H9 (cell line): ENCODE data around the gene INSR. TPM values are rescaled to one million over a fixed set of nuclear protein-coding genes. Genes with fewer than 3 reads are reported as not detected.

ENCODE experiments used
- DNase-seq: peaks from one replicate; pipeline ENCODE4 v3.0.0-alpha.2; 2017
- H2AFZ ChIP-seq: one replicate; pipeline ENCODE4 v1.6.1; 2013; ENCODE audit warnings: mild to moderate bottlenecking, low read length, control low read depth, moderate library complexity
- H2AK5ac ChIP-seq: 2 replicates; pipeline ENCODE4 v1.6.1; 2013; ENCODE audit warnings: low read length, control low read depth, mixed read lengths; ENCODE audit not compliant: insufficient read length
- H2BK120ac ChIP-seq: one replicate; pipeline ENCODE4 v1.6.1; 2013; ENCODE audit warnings: low read depth, mild to moderate bottlenecking, low read length, control low read depth, inconsistent platforms; ENCODE audit not compliant: poor library complexity, severe bottlenecking
- H2BK12ac ChIP-seq: 2 replicates; pipeline ENCODE4 v1.6.1; 2013; ENCODE audit warnings: low read length, control low read depth, mixed read lengths, low read depth; ENCODE audit not compliant: insufficient read length
- H2BK15ac ChIP-seq: 2 replicates; pipeline ENCODE4 v1.6.1; 2013; ENCODE audit warnings: low read depth, low read length, control low read depth
- H2BK20ac ChIP-seq: one replicate; pipeline ENCODE4 v1.6.1; 2013; ENCODE audit warnings: low read depth, mild to moderate bottlenecking, low read length, control low read depth, inconsistent platforms; ENCODE audit not compliant: poor library complexity, severe bottlenecking
- H2BK5ac ChIP-seq: 2 replicates; pipeline ENCODE4 v1.6.1; 2013; ENCODE audit warnings: low read length, control low read depth, mixed read lengths; ENCODE audit not compliant: insufficient read length
- H3K14ac ChIP-seq: 2 replicates; pipeline ENCODE4 v1.6.1; 2013; ENCODE audit warnings: low read length, control low read depth; ENCODE audit not compliant: insufficient read depth
- H3K18ac ChIP-seq: 2 replicates; pipeline ENCODE4 v1.6.1; 2013; ENCODE audit warnings: low read depth, mild to moderate bottlenecking, mixed read lengths, low read length, control low read depth; ENCODE audit not compliant: insufficient read length
- H3K23ac ChIP-seq: 2 replicates; pipeline ENCODE4 v1.6.1; 2013; ENCODE audit warnings: low read length, control low read depth, mixed read lengths, low read depth; ENCODE audit not compliant: insufficient read length
- H3K23me2 ChIP-seq: 2 replicates; pipeline ENCODE4 v1.6.1; 2013; ENCODE audit warnings: low read depth, mild to moderate bottlenecking, mixed read lengths, low read length, control low read depth; ENCODE audit not compliant: insufficient read length, poor library complexity, severe bottlenecking
- H3K27ac ChIP-seq: 2 replicates; pipeline ENCODE4 v1.5.1; 2013; ENCODE audit warnings: low read length, control low read depth, mixed read lengths, low read depth; ENCODE audit not compliant: insufficient read length
- H3K27me3 ChIP-seq: 2 replicates; pipeline ENCODE4 v1.6.1; 2013; ENCODE audit warnings: low read length, control low read depth, inconsistent platforms; ENCODE audit not compliant: insufficient read depth
- H3K4ac ChIP-seq: 2 replicates; pipeline ENCODE4 v1.6.1; 2013; ENCODE audit warnings: low read depth, mild to moderate bottlenecking, control low read depth, inconsistent platforms, low read length, moderate library complexity
- H3K4me1 ChIP-seq: 2 replicates; pipeline ENCODE4 v1.6.1; 2013; ENCODE audit warnings: low read length, control low read depth, inconsistent platforms; ENCODE audit not compliant: insufficient read depth
- H3K4me2 ChIP-seq: 2 replicates; pipeline ENCODE4 v1.6.1; 2013; ENCODE audit warnings: low read length, control low read depth, mixed read lengths; ENCODE audit not compliant: insufficient read length, insufficient read depth
- H3K56ac ChIP-seq: 2 replicates; pipeline ENCODE4 v1.6.1; 2013; ENCODE audit warnings: low read depth, mild to moderate bottlenecking, mixed read lengths, low read length, control low read depth; ENCODE audit not compliant: insufficient read length
- H3K79me1 ChIP-seq: 2 replicates; pipeline ENCODE4 v1.6.1; 2013; ENCODE audit warnings: low read depth, mild to moderate bottlenecking, moderate library complexity, low read length, control low read depth, inconsistent platforms; ENCODE audit not compliant: insufficient read depth, poor library complexity, severe bottlenecking
- H3K79me2 ChIP-seq: 2 replicates; pipeline ENCODE4 v1.6.1; 2013; ENCODE audit warnings: low read length, control low read depth, inconsistent platforms; ENCODE audit not compliant: insufficient read depth
- H3K9ac ChIP-seq: 2 replicates; pipeline ENCODE4 v1.6.1; 2013; ENCODE audit warnings: low read length, control low read depth, mixed read lengths; ENCODE audit not compliant: insufficient read length; ENCODE audit errors: extremely low read depth
- H3K9me3 ChIP-seq: one replicate; pipeline ENCODE4 v1.6.1; 2013; ENCODE audit warnings: low read depth, low read length, inconsistent platforms; ENCODE audit not compliant: control insufficient read depth
- H3T11ph ChIP-seq: one replicate; pipeline ENCODE4 v1.6.1; 2013; ENCODE audit warnings: mild to moderate bottlenecking, low read length, control low read depth, inconsistent platforms
- H4K20me1 ChIP-seq: one replicate; pipeline ENCODE4 v1.6.1; 2013; ENCODE audit not compliant: control insufficient read depth, insufficient read length, insufficient read depth
- H4K5ac ChIP-seq: 2 replicates; pipeline ENCODE4 v1.6.1; 2013; ENCODE audit warnings: low read depth, mild to moderate bottlenecking, mixed read lengths, low read length, control low read depth; ENCODE audit not compliant: insufficient read length
- H4K8ac ChIP-seq: replicated peaks from 2 replicates; pipeline ENCODE4 v1.6.1; 2013; ENCODE audit warnings: low read length, control low read depth, mixed read lengths, low read depth; ENCODE audit not compliant: insufficient read length
- H4K91ac ChIP-seq: 2 replicates; pipeline ENCODE4 v1.6.1; 2013; ENCODE audit warnings: low read depth, mild to moderate bottlenecking, moderate library complexity, mixed read lengths, low read length, control low read depth; ENCODE audit not compliant: insufficient read length
- H3K27ac Mint-ChIP-seq, 3 experiments: 2 replicates in 2 of 3; 3 replicates in 1 of 3; pipeline ENCODE4 v1.8.0; 2020 to 2021; ENCODE audit warnings: mixed read lengths in 3 of 3, mild to moderate bottlenecking in 1 of 3, moderate library complexity in 1 of 3
- H3K27me3 Mint-ChIP-seq: 2 replicates; pipeline ENCODE4 v1.8.0; 2021; ENCODE audit warnings: low read depth, mild to moderate bottlenecking, moderate library complexity, mixed read lengths
- H3K36me3 Mint-ChIP-seq, 3 experiments: 2 replicates in 2 of 3; 3 replicates in 1 of 3; pipeline ENCODE4 v1.8.0; 2020 to 2021; ENCODE audit warnings: low read depth in 3 of 3, mixed read lengths in 3 of 3; ENCODE audit not compliant: insufficient read depth in 1 of 3
- H3K4me1 Mint-ChIP-seq, 2 experiments: 2 replicates each; pipeline ENCODE4 v1.8.0; 2020; ENCODE audit warnings: mixed read lengths in 2 of 2
- H3K4me3 Mint-ChIP-seq, 2 experiments: 2 replicates in 1 of 2; 3 replicates in 1 of 2; pipeline ENCODE4 v1.8.0; 2020 to 2021; ENCODE audit warnings: mild to moderate bottlenecking in 2 of 2, mixed read lengths in 2 of 2, moderate library complexity in 1 of 2
- H3K9me3 Mint-ChIP-seq, 2 experiments: 2 replicates in 1 of 2; 3 replicates in 1 of 2; pipeline ENCODE4 v1.8.0; 2020; ENCODE audit warnings: mild to moderate bottlenecking in 2 of 2, mixed read lengths in 2 of 2, moderate library complexity in 1 of 2
- WGBS: extraction: QIAGEN DNeasy Blood & Tissue Kit; methylation state at CpG from one replicate; pipeline ENCODE4 v1.1.7; 2013; ENCODE audit warnings: missing lambda C conversion rate, low lambda C conversion rate, mixed read lengths; ENCODE audit not compliant: insufficient read length; ENCODE audit errors: extremely low coverage; 5-methylcytosine and 5-hydroxymethylcytosine counted together
- total RNA-seq: library from RNA; stranded (reverse); gene quantifications from 2 replicates; pipeline ENCODE4 v1.2.1, GENCODE V29; 2021
- TF ChIP-seq, protein P1 (sequence below): fragments of 200-600 bp; sonication (generic); conservative IDR thresholded peaks from 3 replicates; pipeline ENCODE4 v1.8.0; 2021; ENCODE audit warnings: antibody characterized with exemption, mild to moderate bottlenecking

Gene INSR
- total RNA-seq, 1 experiment from 2014 or later = 39.8 TPM

DNA sequence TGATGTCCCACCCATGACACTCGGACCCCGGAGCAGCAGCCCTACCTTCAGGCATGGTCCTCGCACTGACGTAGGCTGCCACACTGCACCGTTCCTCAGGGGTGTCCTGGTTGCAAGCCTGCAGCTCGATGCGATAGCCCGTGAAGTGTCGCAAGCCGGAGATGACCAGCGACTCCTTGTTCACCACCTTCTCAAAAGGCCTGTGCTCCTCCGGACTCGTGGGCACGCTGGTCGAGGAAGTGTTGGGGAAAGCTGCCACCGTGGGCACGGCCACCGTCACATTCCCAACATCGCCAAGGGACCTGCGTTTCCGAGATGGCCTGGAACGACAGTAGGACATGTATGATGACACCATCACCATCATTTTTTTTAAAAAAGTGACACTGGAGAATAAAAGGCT, 151.4 kb downstream of the INSR start:
- H3K4me1 Mint-ChIP-seq = no peaks in the 10 kb centered on the region
- Histone ChIP-seq H3K27me3 (no peaks in the 10 kb centered on the region), H2BK5ac (no peak overlapping the region), H3K23ac (no peak overlapping the region), H3K9ac (no peak overlapping the region), H3K18ac (no peak overlapping the region), H2BK12ac (no peak overlapping the region), H3K79me2 (no peaks in the 10 kb centered on the region), H3K27ac (no peak overlapping the region), H4K5ac (no peak overlapping the region), H4K20me1 (no peaks in the 10 kb centered on the region), H2BK15ac (no peak overlapping the region), H2BK120ac (no peak overlapping the region), H3K14ac (no peak overlapping the region), H3K56ac (no peak overlapping the region), H2AFZ (no peak overlapping the region), H3K4me2 (no peak overlapping the region), H3T11ph (no peak overlapping the region), H4K91ac (no peak overlapping the region), H3K4ac (no peak overlapping the region), H3K4me1 (no peaks in the 10 kb centered on the region), H3K9me3 (no peaks in the 10 kb centered on the region), H3K79me1 (no peaks in the 10 kb centered on the region), H2BK20ac (no peak overlapping the region), H4K8ac (no peak overlapping the region), H3K23me2 (no peaks in the 10 kb centered on the region), H2AK5ac (no peak overlapping the region)
- no peaks in the 10 kb centered on the region for H3K27me3 Mint-ChIP-seq
- whole genome bisulfite sequencing = no CpG with 5 or more reads among the region's 22 CpGs
- no peak overlapping the region; a peak in 1 of 7 replicates for H3K27ac Mint-ChIP-seq
- peaks cover 24 to 63% (median 52%) of the 10 kb centered on the region in 3 experiments for H3K36me3 Mint-ChIP-seq
- DNase-seq = no peak
- TF ChIP-seq, protein P1, sequence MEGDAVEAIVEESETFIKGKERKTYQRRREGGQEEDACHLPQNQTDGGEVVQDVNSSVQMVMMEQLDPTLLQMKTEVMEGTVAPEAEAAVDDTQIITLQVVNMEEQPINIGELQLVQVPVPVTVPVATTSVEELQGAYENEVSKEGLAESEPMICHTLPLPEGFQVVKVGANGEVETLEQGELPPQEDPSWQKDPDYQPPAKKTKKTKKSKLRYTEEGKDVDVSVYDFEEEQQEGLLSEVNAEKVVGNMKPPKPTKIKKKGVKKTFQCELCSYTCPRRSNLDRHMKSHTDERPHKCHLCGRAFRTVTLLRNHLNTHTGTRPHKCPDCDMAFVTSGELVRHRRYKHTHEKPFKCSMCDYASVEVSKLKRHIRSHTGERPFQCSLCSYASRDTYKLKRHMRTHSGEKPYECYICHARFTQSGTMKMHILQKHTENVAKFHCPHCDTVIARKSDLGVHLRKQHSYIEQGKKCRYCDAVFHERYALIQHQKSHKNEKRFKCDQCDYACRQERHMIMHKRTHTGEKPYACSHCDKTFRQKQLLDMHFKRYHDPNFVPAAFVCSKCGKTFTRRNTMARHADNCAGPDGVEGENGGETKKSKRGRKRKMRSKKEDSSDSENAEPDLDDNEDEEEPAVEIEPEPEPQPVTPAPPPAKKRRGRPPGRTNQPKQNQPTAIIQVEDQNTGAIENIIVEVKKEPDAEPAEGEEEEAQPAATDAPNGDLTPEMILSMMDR = no peak
- no peak overlapping the region for H3K4me3 Mint-ChIP-seq
- peaks cover 5 to 13% of the 10 kb centered on the region in 2 experiments; a peak in 4 of 5 replicates for H3K9me3 Mint-ChIP-seq
